Vagina (tissue), 2 donors: ENCODE measurements around the gene TMEM248.

Source experiments
- POLR2A ChIP-seq, 2 donors: fragments of 450-650 bp; IDR thresholded peaks; one replicate each; pipeline ENCODE4 v1.6.1; 2017; ENCODE audit warnings: antibody characterized with exemption in 2 of 2, mild to moderate bottlenecking in 2 of 2, moderate library complexity in 2 of 2
- TF ChIP-seq, protein P1 (sequence below), 3 experiments: fragments of 450-650 bp in 2 of 3; fragments of 200-600 bp in 1 of 3; sonication (generic) in 1 of 3; IDR thresholded peaks; one replicate each; pipeline ENCODE4 v1.5.1; 2017 to 2019; ENCODE audit warnings: antibody characterized with exemption in 3 of 3, mild to moderate bottlenecking in 2 of 3, moderate library complexity in 2 of 3

DNA sequence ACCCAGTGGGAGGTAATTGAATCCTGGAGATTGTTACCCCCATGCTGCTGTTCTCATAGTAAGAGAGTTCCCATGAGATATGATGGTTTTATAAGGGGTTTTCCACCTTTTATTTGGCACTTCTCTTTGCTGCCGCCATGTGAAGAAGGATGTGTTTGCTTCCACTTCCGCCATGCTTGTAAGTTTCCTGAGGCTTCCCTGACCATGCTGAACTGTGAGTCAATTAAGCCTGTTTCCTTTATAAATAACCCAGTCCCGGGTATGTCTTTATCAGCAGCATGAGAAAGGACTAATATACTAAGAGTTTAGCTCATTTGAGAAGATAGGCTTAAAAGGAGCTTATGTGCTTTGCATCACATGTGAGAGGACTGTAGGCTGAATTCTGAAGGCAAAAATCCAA is 29.3 kb downstream of the TMEM248 start:
- TF ChIP-seq, protein P1, sequence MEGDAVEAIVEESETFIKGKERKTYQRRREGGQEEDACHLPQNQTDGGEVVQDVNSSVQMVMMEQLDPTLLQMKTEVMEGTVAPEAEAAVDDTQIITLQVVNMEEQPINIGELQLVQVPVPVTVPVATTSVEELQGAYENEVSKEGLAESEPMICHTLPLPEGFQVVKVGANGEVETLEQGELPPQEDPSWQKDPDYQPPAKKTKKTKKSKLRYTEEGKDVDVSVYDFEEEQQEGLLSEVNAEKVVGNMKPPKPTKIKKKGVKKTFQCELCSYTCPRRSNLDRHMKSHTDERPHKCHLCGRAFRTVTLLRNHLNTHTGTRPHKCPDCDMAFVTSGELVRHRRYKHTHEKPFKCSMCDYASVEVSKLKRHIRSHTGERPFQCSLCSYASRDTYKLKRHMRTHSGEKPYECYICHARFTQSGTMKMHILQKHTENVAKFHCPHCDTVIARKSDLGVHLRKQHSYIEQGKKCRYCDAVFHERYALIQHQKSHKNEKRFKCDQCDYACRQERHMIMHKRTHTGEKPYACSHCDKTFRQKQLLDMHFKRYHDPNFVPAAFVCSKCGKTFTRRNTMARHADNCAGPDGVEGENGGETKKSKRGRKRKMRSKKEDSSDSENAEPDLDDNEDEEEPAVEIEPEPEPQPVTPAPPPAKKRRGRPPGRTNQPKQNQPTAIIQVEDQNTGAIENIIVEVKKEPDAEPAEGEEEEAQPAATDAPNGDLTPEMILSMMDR (IDR thresholded peaks at IDR 0.05) = no peak
- TF ChIP-seq POLR2A (IDR thresholded peaks at IDR 0.05) = no peak
